ENCODE data around the gene PHLDB1. TPM values are rescaled to one million over a fixed set of nuclear protein-coding genes. Genes with fewer than 3 reads are reported as not detected.

The PHLDB1 gene
- polyA plus RNA-seq, 1 donor from 2014 or later: not detected

DNA sequence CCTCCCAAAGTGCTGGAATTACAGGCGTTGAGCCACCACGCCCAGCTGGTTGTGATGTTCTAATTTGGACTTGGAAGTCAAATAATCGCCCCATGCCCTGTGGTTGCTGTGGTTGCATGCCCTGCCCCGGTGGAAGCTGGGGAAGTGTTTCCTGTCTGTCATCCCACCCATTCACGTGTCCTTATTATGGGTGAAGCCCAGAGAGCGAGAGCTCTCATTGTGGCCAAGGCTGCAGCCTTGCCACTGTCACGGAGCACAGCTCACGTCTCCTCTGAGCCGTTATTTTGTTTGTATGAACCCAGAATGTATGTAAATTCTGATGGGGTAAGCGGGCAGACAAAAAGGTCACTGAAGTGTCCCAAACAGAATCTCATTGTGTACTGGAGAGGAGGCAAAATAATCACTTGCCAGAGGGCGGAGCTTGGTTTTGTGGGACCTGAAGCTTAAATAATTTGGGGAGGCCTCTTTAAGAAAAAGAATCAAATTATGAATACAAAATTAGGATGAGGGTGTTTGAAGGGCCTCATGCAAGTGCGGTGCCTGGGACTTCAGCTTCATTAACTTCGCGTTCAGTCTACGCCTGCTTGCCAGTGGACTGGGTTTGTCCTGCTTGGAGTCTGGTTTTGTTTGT lies 97.8 kb downstream of the PHLDB1 start:
- Mint-ChIP-seq H3K4me3 (peak overlapping the region in 2 of 4 donors; percentile 84 to 88), H3K27ac (peak overlapping the region in 1 of 3 donors; percentile 69), H3K9me3 (peaks cover 0 to 3% (median 3%) of the 10 kb centered on the region in 3 donors), H3K4me1 (peaks cover 5 to 13% (median 7%) of the 10 kb centered on the region in 3 donors), H3K27me3 (peaks cover 6% of the 10 kb centered on the region), H3K36me3 (no peaks in the 10 kb centered on the region)

DNA sequence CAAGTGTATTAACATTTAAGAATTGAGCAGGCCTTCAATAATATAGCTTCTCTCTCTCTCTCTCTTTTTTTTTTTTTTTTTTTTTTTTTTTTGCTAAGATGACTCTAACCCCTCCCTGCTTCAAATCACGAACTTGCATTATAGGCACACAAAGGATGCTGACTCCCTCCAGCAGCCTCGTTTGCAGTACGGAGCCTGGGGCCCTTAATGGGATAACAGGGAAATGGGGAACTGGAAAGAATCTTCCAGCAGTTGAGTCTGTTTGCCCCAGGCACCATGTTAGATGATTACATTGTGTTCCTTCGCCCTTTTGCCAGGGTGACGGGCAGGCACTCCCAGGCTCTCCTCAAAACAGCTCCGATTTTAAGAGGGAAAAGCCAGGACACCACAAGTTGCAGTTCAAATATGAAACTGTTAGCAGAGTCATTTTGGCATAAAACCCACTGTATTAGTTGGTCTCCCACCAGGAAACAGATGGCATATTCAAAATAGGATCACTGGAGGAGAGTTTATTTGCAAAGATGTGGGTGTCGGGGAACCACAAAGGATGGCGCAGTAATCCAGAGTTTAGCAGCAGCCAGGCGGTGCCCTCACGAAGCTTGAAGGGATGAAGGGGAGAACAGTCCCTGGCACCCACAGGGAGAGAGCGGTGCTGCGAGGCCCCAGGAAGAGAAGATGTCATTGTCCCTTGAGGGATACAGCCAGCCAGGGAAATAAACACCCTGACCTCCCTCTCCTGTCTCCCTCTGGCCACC lies 98.6 kb downstream of the PHLDB1 start:
- Mint-ChIP-seq H3K36me3 (no peaks in the 10 kb centered on the region), H3K9me3 (no peaks in the 10 kb centered on the region), H3K4me1 (peaks cover 5 to 10% (median 7%) of the 10 kb centered on the region in 3 donors), H3K27me3 (peaks cover 6% of the 10 kb centered on the region), H3K4me3 (peak overlapping the region in 2 of 4 donors; percentile 73 to 84), H3K27ac (no peak overlapping the region)

GRCh38 chr11:118706546-118706825 lies 99.1 kb downstream of the PHLDB1 start:
- peak overlapping the region in 1 of 4 donors; percentile 27 for H3K4me3 Mint-ChIP-seq
- no peak overlapping the region for H3K27ac Mint-ChIP-seq

More at GRCh38 chr11:118706546-118706825, 99.1 kb downstream of the PHLDB1 start:
- peaks cover 5 to 10% (median 7%) of the 10 kb centered on the region in 3 donors for H3K4me1 Mint-ChIP-seq
- H3K9me3 Mint-ChIP-seq: no peaks in the 10 kb centered on the region
- no peaks in the 10 kb centered on the region for H3K36me3 Mint-ChIP-seq
- H3K27me3 Mint-ChIP-seq: peaks cover 6% of the 10 kb centered on the region

Other genes with a start within 250 kb of the PHLDB1 start
- 18.3 TPM for gene UBE4A, start 248.0 kb upstream of the PHLDB1 start, polyA plus RNA-seq
- 547 TPM for gene ATP5MG, start 206.0 kb upstream of the PHLDB1 start, polyA plus RNA-seq
- gene KMT2A, start 171.1 kb upstream of the PHLDB1 start, polyA plus RNA-seq: 23.6 TPM
- 0.55 TPM for gene TTC36, start 80.1 kb upstream of the PHLDB1 start, polyA plus RNA-seq
- gene TMEM25, start 76.4 kb upstream of the PHLDB1 start, polyA plus RNA-seq: 11.2 TPM
- gene IFT46, start 41.7 kb upstream of the PHLDB1 start, polyA plus RNA-seq: 6.2 TPM
- gene ARCN1, start 35.2 kb upstream of the PHLDB1 start, polyA plus RNA-seq: 97.5 TPM
- not detected for gene TREH, start 72.0 kb downstream of the PHLDB1 start, polyA plus RNA-seq
- 81.9 TPM for gene DDX6, start 183.5 kb downstream of the PHLDB1 start, polyA plus RNA-seq